GM20000 (cell line): ENCODE data around the gene SENP1.

Source experiments
- DNase-seq: peaks from one replicate; pipeline ENCODE4 v3.0.0; 2012; ENCODE audit warnings: low spot score
- TF ChIP-seq, protein P1 (sequence below): IDR thresholded peaks from 2 replicates; pipeline ENCODE4 v1.5.1; 2012; ENCODE audit warnings: mild to moderate bottlenecking, control low read depth; ENCODE audit errors: extremely low read depth, missing control alignments

SENP1 gene

DNA sequence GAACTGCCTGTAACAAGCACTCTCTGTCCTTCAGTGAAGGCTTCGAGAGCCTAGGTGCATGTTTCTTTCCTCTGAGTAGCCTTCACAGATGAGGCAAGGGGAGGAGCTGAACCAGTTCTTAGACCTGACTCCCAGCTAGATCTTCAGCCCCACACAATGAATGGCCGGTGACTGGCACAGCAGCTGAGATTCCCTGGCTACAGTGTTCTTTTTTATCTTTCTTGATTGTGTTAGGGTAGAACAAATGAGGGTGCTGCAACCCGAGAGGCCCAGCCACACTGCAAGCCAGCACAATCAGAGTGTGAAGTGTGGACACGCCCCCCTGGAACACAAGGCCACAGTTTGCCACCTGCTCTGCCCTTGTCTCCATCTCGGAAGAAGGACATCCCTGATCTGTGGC is 82.5 kb downstream of the SENP1 start:
- no peak for DNase-seq
- TF ChIP-seq, protein P1, sequence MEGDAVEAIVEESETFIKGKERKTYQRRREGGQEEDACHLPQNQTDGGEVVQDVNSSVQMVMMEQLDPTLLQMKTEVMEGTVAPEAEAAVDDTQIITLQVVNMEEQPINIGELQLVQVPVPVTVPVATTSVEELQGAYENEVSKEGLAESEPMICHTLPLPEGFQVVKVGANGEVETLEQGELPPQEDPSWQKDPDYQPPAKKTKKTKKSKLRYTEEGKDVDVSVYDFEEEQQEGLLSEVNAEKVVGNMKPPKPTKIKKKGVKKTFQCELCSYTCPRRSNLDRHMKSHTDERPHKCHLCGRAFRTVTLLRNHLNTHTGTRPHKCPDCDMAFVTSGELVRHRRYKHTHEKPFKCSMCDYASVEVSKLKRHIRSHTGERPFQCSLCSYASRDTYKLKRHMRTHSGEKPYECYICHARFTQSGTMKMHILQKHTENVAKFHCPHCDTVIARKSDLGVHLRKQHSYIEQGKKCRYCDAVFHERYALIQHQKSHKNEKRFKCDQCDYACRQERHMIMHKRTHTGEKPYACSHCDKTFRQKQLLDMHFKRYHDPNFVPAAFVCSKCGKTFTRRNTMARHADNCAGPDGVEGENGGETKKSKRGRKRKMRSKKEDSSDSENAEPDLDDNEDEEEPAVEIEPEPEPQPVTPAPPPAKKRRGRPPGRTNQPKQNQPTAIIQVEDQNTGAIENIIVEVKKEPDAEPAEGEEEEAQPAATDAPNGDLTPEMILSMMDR, result no peak

DNA sequence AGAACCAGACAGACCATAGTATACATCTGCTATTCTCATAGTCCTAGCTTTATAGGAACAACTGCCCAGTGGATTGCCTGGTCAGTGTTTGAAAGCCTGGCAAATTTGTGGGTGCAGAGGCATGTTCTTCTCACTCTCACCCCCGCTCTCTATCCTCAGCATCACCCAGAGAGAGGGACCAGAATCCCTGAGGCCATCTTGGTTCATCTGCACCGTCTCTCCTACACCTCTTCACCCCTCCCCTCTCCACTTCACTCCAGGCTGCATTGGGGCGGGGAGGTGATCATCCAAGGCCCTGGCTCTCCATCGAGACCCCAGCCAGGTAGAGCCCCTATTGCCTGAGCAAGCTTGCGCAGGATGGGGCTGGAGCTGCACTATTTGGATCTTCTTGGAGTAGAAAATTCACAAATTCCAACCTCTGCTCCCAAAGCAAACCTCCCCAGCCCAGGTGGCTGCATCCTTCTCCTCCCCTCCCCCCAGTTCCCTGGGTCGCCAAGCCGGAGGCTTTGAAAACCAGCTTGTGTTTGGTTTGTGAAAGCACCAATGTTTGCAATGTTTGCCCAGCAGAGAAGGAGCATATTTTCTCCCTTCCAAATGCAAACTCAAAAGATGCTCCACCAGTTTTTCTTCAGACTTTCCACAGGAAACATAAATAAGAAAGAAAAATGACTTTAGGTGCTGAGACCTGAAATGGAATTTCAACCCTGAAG is 83.0 kb downstream of the SENP1 start:
- TF ChIP-seq, protein P1, result no peak
- DNase-seq, result no peak

DNA sequence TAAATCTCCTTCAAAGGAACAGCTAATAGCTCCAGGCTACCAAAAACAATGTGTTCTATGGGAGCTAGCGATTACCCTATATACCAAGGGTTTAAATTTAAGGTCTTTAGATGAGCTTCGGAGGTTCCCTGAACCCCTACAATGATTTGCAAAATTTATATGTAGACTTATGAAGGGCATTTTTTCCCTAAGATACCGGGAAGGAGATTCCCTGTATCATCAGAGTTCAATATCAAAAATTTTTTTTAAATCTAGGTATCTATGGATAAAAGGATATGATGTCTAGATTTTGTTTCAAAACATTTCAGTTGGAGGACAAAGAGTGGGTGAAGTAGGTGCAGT is 83.7 kb downstream of the SENP1 start:
- TF ChIP-seq, protein P1, result no peak
- no peak for DNase-seq

DNA sequence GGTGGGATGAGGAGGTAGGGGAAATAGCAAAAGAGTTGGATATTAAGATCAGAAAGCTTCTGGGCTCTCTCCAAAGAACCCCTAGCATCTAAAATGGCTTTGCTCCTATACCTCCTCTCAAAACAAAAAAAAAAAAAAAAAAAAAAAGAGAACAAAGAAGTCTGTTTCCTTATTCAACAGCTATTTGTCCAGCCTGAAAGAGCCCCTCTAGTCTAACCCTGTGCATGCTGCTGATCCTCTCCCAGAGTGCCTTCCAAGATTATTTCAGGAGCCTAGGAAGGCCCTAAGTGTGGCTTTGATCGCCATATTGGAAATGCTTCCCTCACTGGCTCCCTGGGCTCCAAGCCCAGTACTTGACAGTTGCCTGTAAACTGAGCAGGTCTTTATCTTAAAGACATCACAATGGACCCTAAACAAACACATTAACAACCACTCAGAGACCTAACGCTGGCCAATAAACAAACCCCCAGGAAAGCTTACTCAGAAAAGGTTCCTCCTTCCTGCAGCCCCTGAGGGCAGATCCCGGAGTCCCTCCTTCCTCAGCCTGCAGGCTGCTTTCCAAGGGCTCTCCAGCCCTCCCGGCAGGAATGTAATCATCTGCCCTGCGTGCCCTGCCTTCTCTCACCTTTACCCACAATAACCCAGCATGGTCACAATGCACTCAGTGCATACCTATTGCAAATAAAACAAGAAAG is 84.2 kb downstream of the SENP1 start:
- DNase-seq, result no peak
- TF ChIP-seq, protein P1, result no peak

DNA sequence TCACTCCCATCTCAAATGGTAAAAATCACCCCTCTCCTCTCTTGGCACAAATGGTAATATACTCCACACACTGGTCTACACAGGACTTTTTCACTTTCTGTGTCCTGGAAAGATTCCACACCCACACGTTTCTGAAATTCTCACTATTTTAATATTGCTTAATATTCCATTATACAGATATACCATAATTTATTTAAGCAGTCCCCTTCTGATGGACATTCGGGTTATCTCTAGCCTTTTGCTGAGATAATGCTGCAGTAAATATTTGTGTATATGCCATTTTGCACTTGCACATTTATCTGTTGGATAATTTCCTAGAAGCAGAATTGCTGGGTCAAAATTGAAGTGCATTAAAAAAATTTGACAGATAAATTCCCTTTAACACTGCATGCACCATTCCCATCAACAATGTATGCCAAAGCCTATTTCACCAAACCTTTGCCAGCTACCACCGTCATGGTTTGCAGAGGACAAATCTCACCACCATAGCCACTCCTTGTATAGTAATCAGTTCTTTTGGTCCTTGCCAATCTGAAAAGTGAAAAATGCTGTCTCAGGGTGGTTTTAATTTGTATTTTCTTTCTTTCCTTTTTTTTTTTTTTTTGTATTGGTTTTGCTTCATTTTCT is 86.1 kb downstream of the SENP1 start:
- DNase-seq, result no peak

DNA sequence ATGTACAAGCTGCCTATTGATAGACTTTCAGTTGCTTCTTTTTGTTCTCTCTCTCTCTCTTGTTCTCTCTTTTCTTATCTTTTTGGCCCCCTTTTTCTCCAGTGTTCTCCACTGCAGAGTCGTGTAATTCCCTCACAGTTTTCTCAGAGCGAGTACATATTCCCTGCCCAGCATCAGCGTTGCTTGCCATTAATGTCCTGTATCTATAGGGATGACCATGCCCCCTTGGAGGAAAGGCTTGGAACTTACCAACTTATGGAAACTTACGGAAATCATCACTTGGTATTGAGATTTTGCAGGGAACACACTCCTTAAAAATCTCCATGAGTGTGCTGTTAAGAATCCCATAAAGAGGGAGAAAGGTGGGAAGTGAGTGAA is 87.3 kb downstream of the SENP1 start:
- TF ChIP-seq, protein P1, result no peak
- no peak for DNase-seq

More for the DNA sequence above, 86.1 kb downstream of the SENP1 start:
- TF ChIP-seq, protein P1, result no peak

DNA sequence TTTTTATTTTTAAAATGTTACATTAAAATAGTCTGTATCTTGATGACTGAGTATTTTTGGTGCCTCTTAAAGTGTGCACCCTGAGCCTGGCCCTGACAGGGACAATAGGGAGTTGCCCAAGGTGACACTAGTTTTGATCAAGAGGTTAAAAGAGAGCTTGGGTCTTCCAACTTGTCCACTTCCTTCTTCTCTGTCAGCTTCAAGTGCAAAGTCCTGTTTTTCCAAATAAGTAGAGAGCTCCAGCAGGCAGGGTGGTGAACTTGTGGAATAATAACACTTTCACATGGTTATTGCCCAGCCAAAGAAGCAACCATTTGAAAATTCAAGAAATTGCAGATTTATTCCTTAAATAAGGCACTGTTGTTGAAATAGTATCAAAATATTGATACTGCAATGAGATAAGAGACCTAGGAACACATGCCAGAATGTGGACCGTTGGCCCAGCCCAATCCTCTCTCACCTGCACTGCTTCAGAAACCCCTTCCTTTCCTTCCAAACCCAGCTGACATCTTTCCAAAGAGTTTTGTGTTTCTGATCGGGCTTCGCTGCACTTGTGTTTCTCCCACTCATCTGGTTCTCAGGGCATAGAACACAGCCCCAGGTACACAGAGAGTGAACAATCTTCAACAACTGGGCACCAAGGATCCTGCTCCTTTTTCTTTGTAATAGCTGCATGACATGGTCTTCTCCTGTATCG is 87.8 kb downstream of the SENP1 start:
- DNase-seq, result no peak
- TF ChIP-seq, protein P1, result no peak
